HCT116 (cell line): Measurements from ENCODE around the gene GNB2.

Source experiments
- CTCF ChIP-seq, 3 experiments: fragments of 200-600 bp in 1 of 3; sonication (generic) in 1 of 3; IDR thresholded peaks in 2 of 3; conservative IDR thresholded peaks in 1 of 3; 2 replicates each; pipeline ENCODE4 v1.5.1; 2012 to 2017; ENCODE audit warnings: low read depth in 2 of 3, low read length in 2 of 3, antibody characterized with exemption in 1 of 3, borderline replicate concordance in 1 of 3, control low read depth in 1 of 3, mild to moderate bottlenecking in 1 of 3, mixed read lengths in 1 of 3, mixed run types in 1 of 3, moderate library complexity in 1 of 3; ENCODE audit not compliant: insufficient read depth in 1 of 3
- ELF1 ChIP-seq: IDR thresholded peaks from 2 replicates; pipeline ENCODE4 v1.6.1; 2012; ENCODE audit warnings: low read depth, borderline replicate concordance
- POLR2A ChIP-seq: IDR thresholded peaks from 2 replicates; pipeline ENCODE4 v1.7.0; 2011; ENCODE audit warnings: borderline replicate concordance; ENCODE audit not compliant: insufficient read depth, insufficient read length; ENCODE audit errors: extremely low read depth
- SIN3A ChIP-seq: IDR thresholded peaks from 2 replicates; pipeline ENCODE4 v1.6.1; 2012; ENCODE audit warnings: low read depth
- ZFX ChIP-seq: fragments of 450-650 bp; IDR thresholded peaks from 2 replicates; pipeline ENCODE4 v1.6.1; 2017

- TF ChIP-seq POLR2A (no peak), CTCF (IDR thresholded peaks at IDR 0.05 in 2 of 3, conservative IDR thresholded peaks at IDR 0.05 in 1 of 3; ENCODE audit: borderline replicate concordance in 1 of 3, insufficient read depth in 1 of 3, low read depth in 2 of 3, low read length in 2 of 3) (no peak), ELF1 (no peak), SIN3A (no peak), ZFX (no peak)
Measured at GRCh38 chr7:100710452-100710851, 36.9 kb downstream of the GNB2 start.
